ENCODE measurements around the gene ZNF621.

Gene ZNF621

DNA sequence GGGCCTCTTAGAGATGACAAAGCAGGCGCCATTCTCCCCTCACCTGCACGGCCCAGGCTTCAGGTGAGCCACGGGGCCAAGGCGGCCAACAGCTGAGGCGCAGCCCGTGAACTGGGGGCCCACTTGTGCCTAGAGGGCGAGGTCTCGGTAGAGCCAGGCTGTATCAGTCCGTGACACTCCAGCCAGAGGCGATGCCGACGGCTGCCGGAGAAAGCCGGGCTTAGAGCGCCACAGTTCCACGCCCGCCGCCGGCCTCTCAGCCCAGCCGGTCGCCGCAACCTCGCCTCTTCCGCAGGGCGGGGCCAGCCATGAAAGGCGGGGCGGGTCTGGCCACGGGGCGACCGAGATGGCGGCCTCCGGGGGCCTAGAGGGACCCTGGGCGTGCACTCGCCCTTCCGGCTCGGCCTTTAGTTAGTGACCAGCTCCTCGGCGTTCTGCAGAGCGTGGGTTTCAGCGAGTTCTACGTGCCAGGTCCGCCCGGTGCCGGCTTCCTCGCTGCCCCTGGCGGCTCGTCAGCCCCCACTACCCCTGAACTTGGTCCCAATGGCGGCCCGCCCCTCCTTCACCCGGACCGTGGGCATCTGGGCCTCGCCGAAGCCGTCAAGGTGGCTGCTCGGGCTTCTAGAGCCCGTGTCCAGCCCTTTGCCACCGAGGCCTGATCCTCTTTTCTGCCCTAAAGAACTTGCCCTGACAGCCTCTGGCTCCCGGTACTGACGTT is at the start of gene ZNF621:
TSS of gene ZNF621 (plus strand) at position 393 of the 718 bp plus-strand sequence. CDS start 881 bp downstream, outside the sequence.
- Histone ChIP-seq H3K36me3 (ENCODE audit: insufficient read depth, low read length) (peaks cover 23% of the 10 kb centered on the region), H3K4me3 (ENCODE audit: low read depth, low read length) (peak within 1 kb of the TSS; percentile 92), H3K4me1 (ENCODE audit: control insufficient read depth, insufficient read depth, low read length, unreplicated experiment) (peaks cover 6% of the 10 kb centered on the region), H3K27ac (ENCODE audit: low read depth, low read length) (peak within 1 kb of the TSS; percentile 57; the same call in 1 of the 2 replicates), H3K27me3 (ENCODE audit: insufficient read depth, low read length) (no peaks in the 10 kb centered on the region), H3K79me2 (ENCODE audit: control insufficient read depth, insufficient read depth, low read length, unreplicated experiment) (peaks cover 22% of the 10 kb centered on the region), H2AFZ (ENCODE audit: low read length, unreplicated experiment) (peak within 1 kb of the TSS; percentile 90)

DNA sequence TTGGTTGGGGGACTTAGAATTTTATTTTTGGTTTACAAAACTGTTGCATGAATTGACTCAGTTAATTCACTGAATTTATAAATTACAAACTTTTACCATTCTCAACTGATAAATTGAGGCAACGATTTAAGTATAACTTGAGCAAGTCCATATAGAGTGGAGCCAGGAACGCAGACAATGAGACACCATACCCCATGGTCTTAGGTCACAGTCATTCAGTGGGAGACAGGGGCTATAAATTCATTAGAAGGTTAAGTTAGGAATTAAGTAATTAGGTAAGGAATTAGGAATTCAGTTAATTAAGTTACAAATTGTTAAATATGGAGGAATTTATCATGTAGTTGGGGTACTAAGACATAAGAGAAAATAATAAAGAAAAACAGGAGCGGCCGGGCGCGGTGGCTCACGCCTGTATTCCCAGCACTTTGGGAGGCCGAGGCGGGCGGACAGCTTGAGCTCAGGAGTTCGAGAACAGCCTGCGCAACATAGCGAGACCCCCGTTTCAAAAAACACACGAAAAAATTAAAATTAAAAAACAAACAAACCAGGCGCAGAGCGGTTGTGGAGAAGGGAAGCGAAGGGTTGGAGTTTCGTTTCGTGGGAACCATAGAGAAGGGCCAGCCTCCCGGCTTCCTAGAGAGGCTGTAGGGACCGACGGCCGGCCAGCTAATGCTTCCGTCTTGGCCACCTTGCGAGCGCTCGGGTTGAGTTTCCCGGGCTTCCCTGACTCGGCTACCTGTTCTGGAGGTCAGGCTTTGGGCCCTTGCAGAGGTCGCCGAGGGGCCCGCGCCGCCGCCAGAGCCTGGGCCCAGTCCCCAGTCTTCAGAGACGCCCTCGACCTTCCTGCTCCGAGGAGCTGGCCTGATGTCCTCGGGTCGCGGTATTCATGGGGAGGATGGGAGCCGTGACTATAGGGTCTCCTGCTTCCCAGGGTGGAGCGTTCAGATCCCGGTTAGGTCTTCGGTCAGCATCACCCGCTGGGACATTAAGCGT is 48.0 kb upstream of the ZNF621 start, which contains the start of gene ZNF619:
TSS of gene ZNF619 (plus strand) at position 645 of the 993 bp plus-strand sequence. CDS start 858 bp downstream, outside the sequence.
- Histone ChIP-seq H3K27me3 (ENCODE audit: insufficient read depth, low read length) (no peaks in the 10 kb centered on the region), H3K27ac (ENCODE audit: low read depth, low read length) (peak within 1 kb of the TSS; percentile 35; the same call in 1 of the 2 replicates), H2AFZ (ENCODE audit: low read length, unreplicated experiment) (peak within 1 kb of the TSS; percentile 99), H3K4me3 (ENCODE audit: low read depth, low read length) (peak within 1 kb of the TSS; percentile 88), H3K79me2 (ENCODE audit: control insufficient read depth, insufficient read depth, low read length, unreplicated experiment) (no peaks in the 10 kb centered on the region), H3K36me3 (ENCODE audit: insufficient read depth, low read length) (peaks cover 6% of the 10 kb centered on the region; the same call in 1 of the 2 replicates), H3K4me1 (ENCODE audit: control insufficient read depth, insufficient read depth, low read length, unreplicated experiment) (peaks cover 9% of the 10 kb centered on the region)

DNA sequence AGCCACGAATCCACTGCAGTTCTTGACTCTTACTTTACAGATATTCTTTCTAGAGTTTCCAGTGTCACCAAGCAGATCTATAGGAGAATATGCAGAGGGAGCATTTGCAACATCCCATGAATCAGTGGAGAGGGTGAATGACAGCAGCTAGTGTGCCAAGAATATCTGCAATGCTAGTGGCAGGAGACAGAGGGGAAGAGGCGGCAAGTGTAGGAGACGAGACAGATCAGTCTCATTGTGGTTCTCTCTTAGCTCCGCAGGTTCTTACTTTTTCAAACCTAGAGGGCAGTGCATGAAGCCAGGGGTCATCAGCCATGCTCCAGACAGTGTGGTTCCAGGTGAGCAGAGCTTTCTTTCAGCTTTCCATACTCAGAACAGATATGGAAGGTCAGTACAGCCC is 47.1 kb upstream of the ZNF621 start:
- no peaks in the 10 kb centered on the region for H3K79me2 ChIP-seq (ENCODE audit: control insufficient read depth, insufficient read depth, low read length, unreplicated experiment)
- H3K4me1 ChIP-seq (ENCODE audit: control insufficient read depth, insufficient read depth, low read length, unreplicated experiment), result peaks cover 9% of the 10 kb centered on the region
- H2AFZ ChIP-seq (ENCODE audit: low read length, unreplicated experiment), result peak overlapping the region; percentile 99
- H3K27me3 ChIP-seq (ENCODE audit: insufficient read depth, low read length), result no peaks in the 10 kb centered on the region
- peak overlapping the region; percentile 88 for H3K4me3 ChIP-seq (ENCODE audit: low read depth, low read length)
- no peak overlapping the region for H3K27ac ChIP-seq (ENCODE audit: low read depth, low read length)
- H3K36me3 ChIP-seq (ENCODE audit: insufficient read depth, low read length), result peaks cover 7% of the 10 kb centered on the region; the same call in 1 of the 2 replicates

DNA sequence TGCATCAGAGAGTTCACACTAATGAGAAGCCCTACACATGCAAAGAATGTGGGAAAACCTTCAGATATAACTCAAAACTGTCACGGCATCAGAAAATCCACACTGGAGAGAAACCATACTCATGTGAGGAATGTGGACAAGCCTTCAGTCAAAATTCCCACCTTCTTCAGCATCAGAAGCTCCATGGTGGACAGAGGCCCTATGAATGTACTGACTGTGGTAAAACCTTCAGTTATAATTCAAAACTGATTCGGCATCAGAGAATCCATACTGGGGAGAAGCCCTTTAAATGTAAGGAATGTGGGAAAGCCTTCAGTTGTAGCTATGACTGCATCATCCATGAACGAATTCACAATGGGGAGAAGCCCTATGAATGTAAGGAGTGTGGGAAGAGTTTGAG is 37.6 kb upstream of the ZNF621 start:
- no peak overlapping the region for H2AFZ ChIP-seq (ENCODE audit: low read length, unreplicated experiment)
- no peaks in the 10 kb centered on the region for H3K4me1 ChIP-seq (ENCODE audit: control insufficient read depth, insufficient read depth, low read length, unreplicated experiment)
- no peaks in the 10 kb centered on the region for H3K27me3 ChIP-seq (ENCODE audit: insufficient read depth, low read length)
- no peak overlapping the region for H3K4me3 ChIP-seq (ENCODE audit: low read depth, low read length)
- no peak overlapping the region for H3K27ac ChIP-seq (ENCODE audit: low read depth, low read length)
- H3K79me2 ChIP-seq (ENCODE audit: control insufficient read depth, insufficient read depth, low read length, unreplicated experiment), result no peaks in the 10 kb centered on the region
- H3K36me3 ChIP-seq (ENCODE audit: insufficient read depth, low read length), result peaks cover 48% of the 10 kb centered on the region

DNA sequence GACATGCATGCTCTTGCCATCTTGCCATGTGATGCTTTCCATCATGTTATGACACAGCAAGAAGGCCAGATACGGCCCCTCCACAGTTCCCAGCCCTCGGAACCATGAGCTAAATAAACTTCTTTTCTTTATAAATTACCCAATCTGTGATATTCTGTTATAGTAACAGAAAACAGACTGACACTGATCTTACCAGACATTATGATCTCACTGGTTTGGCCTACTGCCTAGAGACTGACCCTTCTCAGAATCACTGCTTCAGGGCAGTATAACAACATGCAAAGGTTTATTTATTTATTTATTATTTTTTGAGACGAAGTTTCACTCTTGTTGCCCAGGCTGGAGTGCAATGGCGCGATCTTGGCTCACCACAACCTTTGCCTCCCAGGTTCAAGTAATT is 33.8 kb upstream of the ZNF621 start:
- Histone ChIP-seq H2AFZ (ENCODE audit: low read length, unreplicated experiment) (no peak overlapping the region), H3K27me3 (ENCODE audit: insufficient read depth, low read length) (no peaks in the 10 kb centered on the region), H3K27ac (ENCODE audit: low read depth, low read length) (no peak overlapping the region), H3K4me3 (ENCODE audit: low read depth, low read length) (no peak overlapping the region), H3K36me3 (ENCODE audit: insufficient read depth, low read length) (peaks cover 23% of the 10 kb centered on the region), H3K4me1 (ENCODE audit: control insufficient read depth, insufficient read depth, low read length, unreplicated experiment) (no peaks in the 10 kb centered on the region), H3K79me2 (ENCODE audit: control insufficient read depth, insufficient read depth, low read length, unreplicated experiment) (no peaks in the 10 kb centered on the region)

DNA sequence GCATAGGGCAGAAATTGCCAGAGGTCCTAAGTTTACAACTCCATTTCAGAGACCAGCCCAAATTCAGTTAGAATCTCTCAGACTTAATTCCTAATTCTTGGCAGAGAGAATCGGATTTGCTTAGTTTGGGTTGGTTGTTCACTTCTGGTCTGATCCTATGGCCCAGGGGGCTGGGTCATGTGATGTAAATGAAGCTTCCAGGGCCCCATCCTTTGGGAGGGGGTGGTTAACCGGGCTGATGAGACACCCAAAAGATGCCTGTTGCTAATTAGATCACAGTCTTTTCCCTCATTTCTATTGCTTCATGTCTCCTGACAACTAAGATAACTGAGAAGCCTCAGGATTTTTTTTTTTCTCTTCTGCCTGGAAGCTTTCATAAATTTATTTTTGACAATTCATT is 30.1 kb upstream of the ZNF621 start:
- H3K4me1 ChIP-seq (ENCODE audit: control insufficient read depth, insufficient read depth, low read length, unreplicated experiment), result no peaks in the 10 kb centered on the region
- no peak overlapping the region for H2AFZ ChIP-seq (ENCODE audit: low read length, unreplicated experiment)

DNA sequence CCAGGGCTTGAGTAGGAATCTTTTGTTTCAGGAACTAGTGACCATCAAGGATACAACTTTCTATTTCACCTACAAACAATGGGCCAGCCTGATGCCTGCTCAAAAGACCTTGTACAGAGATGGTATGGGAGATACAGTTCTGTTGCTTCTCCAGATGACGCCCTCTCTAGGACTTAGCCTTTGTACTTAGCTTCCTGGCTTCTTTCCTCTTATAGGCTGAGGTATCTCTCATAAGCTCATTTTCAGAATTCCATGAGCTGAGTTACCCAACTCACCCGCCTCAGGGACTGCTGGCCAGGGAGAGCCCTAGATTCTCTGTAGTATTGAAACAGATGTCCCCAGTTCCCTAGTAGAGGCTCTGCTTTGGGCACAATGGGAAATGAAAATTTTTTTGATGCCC is 27.5 kb upstream of the ZNF621 start:
- Histone ChIP-seq H3K27ac (ENCODE audit: low read depth, low read length) (no peak overlapping the region), H3K36me3 (ENCODE audit: insufficient read depth, low read length) (no peaks in the 10 kb centered on the region), H3K79me2 (ENCODE audit: control insufficient read depth, insufficient read depth, low read length, unreplicated experiment) (no peaks in the 10 kb centered on the region), H3K27me3 (ENCODE audit: insufficient read depth, low read length) (no peaks in the 10 kb centered on the region), H3K4me1 (ENCODE audit: control insufficient read depth, insufficient read depth, low read length, unreplicated experiment) (no peaks in the 10 kb centered on the region), H3K4me3 (ENCODE audit: low read depth, low read length) (no peak overlapping the region), H2AFZ (ENCODE audit: low read length, unreplicated experiment) (no peak overlapping the region)

More for the DNA sequence above, 30.1 kb upstream of the ZNF621 start:
- Histone ChIP-seq H3K36me3 (ENCODE audit: insufficient read depth, low read length) (no peaks in the 10 kb centered on the region), H3K4me3 (ENCODE audit: low read depth, low read length) (no peak overlapping the region), H3K27ac (ENCODE audit: low read depth, low read length) (no peak overlapping the region), H3K79me2 (ENCODE audit: control insufficient read depth, insufficient read depth, low read length, unreplicated experiment) (no peaks in the 10 kb centered on the region), H3K27me3 (ENCODE audit: insufficient read depth, low read length) (no peaks in the 10 kb centered on the region)

DNA sequence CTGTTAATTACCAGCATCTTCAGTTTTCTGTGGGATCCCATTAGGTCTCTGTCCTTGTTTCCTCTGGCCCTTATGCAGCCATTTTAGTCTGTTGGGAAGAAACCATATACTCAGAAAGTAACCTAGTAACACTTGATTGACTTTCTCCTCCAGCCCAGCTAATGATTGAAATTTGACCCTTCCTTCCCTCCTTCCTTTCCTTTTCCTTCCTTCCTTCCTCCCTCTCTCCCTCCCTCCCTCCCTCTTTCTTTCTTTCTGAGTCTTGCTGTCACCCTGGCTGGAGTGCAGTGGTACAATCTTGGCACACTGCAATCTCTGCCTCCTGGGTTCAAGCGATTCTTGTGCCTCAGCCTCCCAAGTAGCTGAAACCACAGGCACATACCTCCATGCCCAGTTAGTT is 24.8 kb upstream of the ZNF621 start:
- H3K36me3 ChIP-seq (ENCODE audit: insufficient read depth, low read length), result no peaks in the 10 kb centered on the region
- no peaks in the 10 kb centered on the region for H3K79me2 ChIP-seq (ENCODE audit: control insufficient read depth, insufficient read depth, low read length, unreplicated experiment)
- H3K4me1 ChIP-seq (ENCODE audit: control insufficient read depth, insufficient read depth, low read length, unreplicated experiment), result peaks cover 9% of the 10 kb centered on the region
- H3K27me3 ChIP-seq (ENCODE audit: insufficient read depth, low read length), result no peaks in the 10 kb centered on the region
- H2AFZ ChIP-seq (ENCODE audit: low read length, unreplicated experiment), result no peak overlapping the region
- no peak overlapping the region for H3K27ac ChIP-seq (ENCODE audit: low read depth, low read length)
- H3K4me3 ChIP-seq (ENCODE audit: low read depth, low read length), result no peak overlapping the region

DNA sequence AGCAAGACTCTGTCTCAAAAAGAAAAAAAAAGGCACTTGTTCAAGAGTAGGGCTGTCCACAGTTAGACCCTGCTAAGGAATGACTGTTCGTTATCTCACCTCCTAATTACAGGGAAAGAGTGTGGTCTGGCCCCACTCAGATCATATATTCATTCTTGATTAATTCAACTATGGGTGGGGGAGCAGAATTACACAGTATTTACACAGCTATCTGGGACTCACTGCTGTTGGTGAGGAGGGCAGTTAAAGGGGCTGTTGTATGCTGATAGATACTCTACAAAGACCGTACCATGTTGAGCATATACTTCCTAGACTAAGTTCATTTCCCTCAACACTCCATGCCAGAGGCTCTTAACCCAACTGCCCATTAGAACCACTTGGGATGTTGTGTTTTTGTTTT is 22.7 kb upstream of the ZNF621 start:
- Histone ChIP-seq H3K27me3 (ENCODE audit: insufficient read depth, low read length) (no peaks in the 10 kb centered on the region), H3K27ac (ENCODE audit: low read depth, low read length) (no peak overlapping the region), H3K4me3 (ENCODE audit: low read depth, low read length) (no peak overlapping the region), H2AFZ (ENCODE audit: low read length, unreplicated experiment) (no peak overlapping the region), H3K36me3 (ENCODE audit: insufficient read depth, low read length) (no peaks in the 10 kb centered on the region), H3K4me1 (ENCODE audit: control insufficient read depth, insufficient read depth, low read length, unreplicated experiment) (peaks cover 23% of the 10 kb centered on the region), H3K79me2 (ENCODE audit: control insufficient read depth, insufficient read depth, low read length, unreplicated experiment) (no peaks in the 10 kb centered on the region)

DNA sequence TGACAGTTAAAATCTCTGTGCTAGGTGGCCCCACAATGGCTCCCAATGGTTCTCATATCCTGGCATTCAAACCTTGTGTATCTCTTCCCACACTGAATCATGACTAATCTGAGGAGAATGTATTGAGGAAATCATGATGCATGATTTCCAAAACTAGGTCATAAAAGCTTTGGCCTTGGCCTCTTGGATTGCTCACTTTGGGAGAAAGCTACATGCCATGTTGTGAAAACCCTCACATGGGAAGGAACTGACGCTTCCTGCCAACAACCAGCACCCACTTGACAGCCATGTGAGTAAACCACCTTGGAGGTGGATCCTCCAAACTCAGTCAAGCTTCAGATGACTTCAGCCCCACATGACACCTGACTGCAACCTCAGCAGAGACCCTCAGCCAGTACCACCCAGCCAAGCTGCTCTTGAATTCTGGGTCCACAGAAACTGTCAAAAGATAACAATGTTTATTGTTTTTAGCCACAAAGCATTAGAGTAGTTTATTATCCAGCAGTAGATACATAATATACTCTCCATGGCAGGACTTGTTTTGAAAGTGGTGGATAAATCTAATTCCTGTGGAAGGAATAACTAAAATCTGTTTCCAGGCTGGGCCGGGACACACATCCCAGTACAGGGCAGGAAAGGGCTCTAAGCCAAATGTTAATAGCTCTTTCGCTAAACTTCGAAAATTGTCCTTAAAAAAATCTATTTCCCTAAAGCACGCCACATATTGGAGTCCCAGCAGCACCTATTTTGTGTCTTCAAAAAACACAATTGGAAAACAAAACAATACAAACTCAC is 19.9 kb upstream of the ZNF621 start:
- no peak overlapping the region for H2AFZ ChIP-seq (ENCODE audit: low read length, unreplicated experiment)
- peak overlapping the region; percentile 79 for H3K4me3 ChIP-seq (ENCODE audit: low read depth, low read length)
- H3K27me3 ChIP-seq (ENCODE audit: insufficient read depth, low read length), result no peaks in the 10 kb centered on the region
- no peaks in the 10 kb centered on the region for H3K79me2 ChIP-seq (ENCODE audit: control insufficient read depth, insufficient read depth, low read length, unreplicated experiment)
- H3K36me3 ChIP-seq (ENCODE audit: insufficient read depth, low read length), result no peaks in the 10 kb centered on the region
- peaks cover 23% of the 10 kb centered on the region for H3K4me1 ChIP-seq (ENCODE audit: control insufficient read depth, insufficient read depth, low read length, unreplicated experiment)
- H3K27ac ChIP-seq (ENCODE audit: low read depth, low read length), result peak overlapping the region; percentile 95

Measured in ACC112 (cell line).